Lower lobe of right lung (tissue), 2 donors: ENCODE results near the gene PRKG1. TPM values are rescaled to one million over a fixed set of nuclear protein-coding genes. Genes with fewer than 3 reads are reported as not detected.

Experiments
- ATAC-seq, 2 donors: fragments of 200-7000 bp; cut with Tn5 transposase; one replicate each; pipeline ENCODE4 v1.9.1; 2020 to 2022; ENCODE audit warnings: mild to moderate bottlenecking in 2 of 2, moderate library complexity in 2 of 2
- DNase-seq: peaks from one replicate; pipeline ENCODE4 v3.0.0-alpha.2; 2020
- H3K27ac ChIP-seq: fragments of 200-600 bp; one replicate; pipeline ENCODE4 v1.8.0; 2022
- H3K27me3 ChIP-seq: fragments of 200-600 bp; one replicate; pipeline ENCODE4 v1.8.0; 2022; ENCODE audit warnings: low read depth
- H3K36me3 ChIP-seq: fragments of 200-600 bp; one replicate; pipeline ENCODE4 v1.8.0; 2022; ENCODE audit warnings: mild to moderate bottlenecking
- H3K4me1 ChIP-seq: fragments of 200-600 bp; one replicate; pipeline ENCODE4 v1.8.0; 2022
- H3K4me3 ChIP-seq: fragments of 200-600 bp; one replicate; pipeline ENCODE4 v1.8.0; 2022; ENCODE audit warnings: mild to moderate bottlenecking
- H3K9me3 ChIP-seq: fragments of 200-600 bp; one replicate; pipeline ENCODE4 v1.8.0; 2022
- CTCF ChIP-seq: fragments of 200-600 bp; IDR thresholded peaks from one replicate; pipeline ENCODE4 v1.8.0; 2022; ENCODE audit warnings: antibody characterized with exemption, mild to moderate bottlenecking
- intact Hi-C: fragments of 100-400 bp; cut with DNase I; formaldehyde crosslinking; loops from one replicate; pipeline ENCODE4 v1.11.0; 2022
- total RNA-seq: library from RNA; stranded (reverse); fragmentation: NEBNext Ultra II Directional; extraction: Animal tissue kit (Norgen Biotek cat#: 25700); gene quantifications from one replicate; pipeline ENCODE4 v1.2.1, GENCODE V29; 2021
- donor health status: DM: no; HTN: yes; CAD: no; lungs with severe emphysema.

Gene PRKG1
- total RNA-seq, 1 donor from 2014 or later: 23.6 TPM

- Histone ChIP-seq H3K36me3 (no peaks in the 10 kb centered on the region), H3K4me3 (no peak overlapping the region), H3K27me3 (no peaks in the 10 kb centered on the region), H3K27ac (no peak overlapping the region), H3K4me1 (peaks cover 12% of the 10 kb centered on the region), H3K9me3 (no peaks in the 10 kb centered on the region)
- intact Hi-C loops: no loop called here
- DNase-seq (no peak), ATAC-seq (no peak)
- TF ChIP-seq CTCF: no peak
These were observed 818.0 kb downstream of the PRKG1 start for GRCh38 chr10:51892313-51892712.

- no peak for ATAC-seq
- intact Hi-C loops: no loop called here
These were observed 818.8 kb downstream of the PRKG1 start for GRCh38 chr10:51892965-51893658.

GRCh38 chr10:51894771-51895578, 820.7 kb downstream of the PRKG1 start:
- Histone ChIP-seq H3K9me3 (no peaks in the 10 kb centered on the region), H3K4me3 (no peak overlapping the region), H3K4me1 (peaks cover 12% of the 10 kb centered on the region), H3K36me3 (no peaks in the 10 kb centered on the region), H3K27me3 (no peaks in the 10 kb centered on the region), H3K27ac (peak overlapping the region; percentile 46)
- no peak for TF ChIP-seq CTCF
- peak; percentile 25 to 49 for ATAC-seq
- intact Hi-C loops: no loop called here
- no peak for DNase-seq

More at GRCh38 chr10:51892965-51893658, 818.8 kb downstream of the PRKG1 start:
- no peak for DNase-seq
- TF ChIP-seq CTCF: no peak
- Histone ChIP-seq H3K27ac (no peak overlapping the region), H3K27me3 (no peaks in the 10 kb centered on the region), H3K4me1 (peaks cover 12% of the 10 kb centered on the region), H3K36me3 (no peaks in the 10 kb centered on the region), H3K4me3 (no peak overlapping the region), H3K9me3 (no peaks in the 10 kb centered on the region)

GRCh38 chr10:51896849-51897248, 822.6 kb downstream of the PRKG1 start:
- H3K4me3 ChIP-seq: no peak overlapping the region
- no peak for TF ChIP-seq CTCF
- DNase-seq (no peak), ATAC-seq (no peak)
- H3K27me3 ChIP-seq: no peaks in the 10 kb centered on the region
- H3K9me3 ChIP-seq: no peaks in the 10 kb centered on the region
- no peak overlapping the region for H3K27ac ChIP-seq
- peaks cover 12% of the 10 kb centered on the region for H3K4me1 ChIP-seq
- intact Hi-C loops: no loop called here
- H3K36me3 ChIP-seq: no peaks in the 10 kb centered on the region

GRCh38 chr10:51897560-51897959, 823.3 kb downstream of the PRKG1 start:
- Histone ChIP-seq H3K27me3 (no peaks in the 10 kb centered on the region), H3K27ac (no peak overlapping the region), H3K4me3 (no peak overlapping the region), H3K36me3 (no peaks in the 10 kb centered on the region), H3K4me1 (peaks cover 12% of the 10 kb centered on the region), H3K9me3 (no peaks in the 10 kb centered on the region)
- DNase-seq (no peak), ATAC-seq (no peak)
- TF ChIP-seq CTCF: no peak
- intact Hi-C loops: no loop called here
